Activated CD4-positive, alpha-beta T cell treated with anti-CD3 and anti-CD28 coated beads, Interleukin-2, amount 50 U/mL, for 1 hour (primary cell): ENCODE data around the gene LIMS3.
"Not testable (repeated sequence)": the region's sequence is repeated elsewhere in the genome, so short reads cannot be mapped to it uniquely, and the experiment has no call there.

Experiments
- DNase-seq: peaks from one replicate; pipeline ENCODE4 v3.0.0-alpha.2; 2020

The LIMS3 gene

DNA sequence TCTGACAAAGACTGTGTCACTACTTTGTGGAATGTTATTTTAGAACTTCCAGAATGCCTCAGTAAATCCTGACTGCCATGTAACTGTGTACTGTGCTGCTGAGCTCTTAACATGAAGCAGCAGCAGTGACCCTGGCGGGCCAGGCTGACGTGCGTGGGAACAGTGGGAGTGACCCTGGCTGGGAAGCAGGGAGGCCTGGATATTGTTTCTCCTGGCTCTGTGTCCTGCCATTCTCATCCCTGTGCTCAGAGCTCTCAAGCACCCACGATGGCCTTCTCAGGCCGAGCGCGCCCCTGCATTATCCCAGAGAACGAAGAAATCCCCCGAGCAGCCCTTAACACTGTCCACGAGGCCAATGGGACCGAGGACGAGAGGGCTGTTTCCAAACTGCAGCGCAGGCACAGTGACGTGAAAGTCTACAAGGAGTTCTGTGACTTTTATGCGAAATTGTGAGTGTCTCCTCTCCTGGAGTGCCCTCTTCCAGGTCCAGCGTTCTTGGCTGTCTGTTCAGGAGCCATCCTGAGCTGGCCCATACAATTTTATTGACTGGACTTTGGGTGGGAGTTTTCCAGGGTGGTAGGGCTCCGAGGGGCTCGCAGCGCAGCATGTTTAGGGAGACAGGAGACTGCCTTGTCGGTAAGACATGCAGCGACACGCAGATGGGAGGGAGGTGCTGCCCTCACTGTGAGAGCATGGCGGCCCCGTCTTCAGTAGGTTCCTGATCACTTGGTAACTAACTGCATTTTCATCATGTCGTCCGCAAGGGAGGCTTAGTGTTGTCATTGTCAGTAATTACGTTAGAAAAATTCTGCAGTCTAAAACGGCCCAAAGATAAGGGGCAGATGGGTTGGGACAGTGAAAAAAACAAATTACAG is at the start of gene LIMS3:
Gene LIMS3, plus strand, starts transcription at position 227 of the 875 bp plus-strand sequence. Its CDS starts 41 bp downstream, at position 268.
- not testable (repeated sequence) for DNase-seq

GRCh38 chr2:109871129-109871751 is 27.2 kb upstream of the LIMS3 start:
- not testable (repeated sequence) for DNase-seq

DNA sequence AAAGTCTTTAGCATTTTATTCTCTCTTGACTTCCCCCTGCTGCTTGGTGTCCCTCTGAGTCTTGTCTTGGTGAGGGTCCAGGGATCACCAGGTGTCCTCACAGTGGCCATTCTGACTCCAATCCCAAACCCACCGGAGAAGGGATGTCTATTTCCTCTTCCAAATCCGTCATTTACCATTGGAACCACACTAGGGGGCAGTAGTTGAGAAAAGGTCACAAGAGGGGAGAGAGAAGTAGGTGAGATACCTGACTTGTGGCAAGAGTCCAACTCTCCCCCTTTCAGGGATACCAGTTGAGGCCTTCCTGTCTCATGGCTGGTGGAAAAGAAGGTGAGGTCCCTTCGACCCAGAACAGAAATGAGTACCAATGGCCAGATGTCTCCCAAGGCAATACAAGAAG is 21.9 kb upstream of the LIMS3 start:
- not testable (repeated sequence) for DNase-seq

- DNase-seq = not testable (repeated sequence)
Observed at GRCh38 chr2:109882112-109882511, 16.4 kb upstream of the LIMS3 start.

GRCh38 chr2:109888414-109888813 is 10.1 kb upstream of the LIMS3 start:
- not testable (repeated sequence) for DNase-seq

GRCh38 chr2:109889909-109890308 is 8.6 kb upstream of the LIMS3 start:
- not testable (repeated sequence) for DNase-seq

- DNase-seq = not testable (repeated sequence)
Observed at GRCh38 chr2:109891024-109891423, 7.5 kb upstream of the LIMS3 start.

- DNase-seq = not testable (repeated sequence)
Observed at GRCh38 chr2:109893736-109894135, 4.8 kb upstream of the LIMS3 start.

DNA sequence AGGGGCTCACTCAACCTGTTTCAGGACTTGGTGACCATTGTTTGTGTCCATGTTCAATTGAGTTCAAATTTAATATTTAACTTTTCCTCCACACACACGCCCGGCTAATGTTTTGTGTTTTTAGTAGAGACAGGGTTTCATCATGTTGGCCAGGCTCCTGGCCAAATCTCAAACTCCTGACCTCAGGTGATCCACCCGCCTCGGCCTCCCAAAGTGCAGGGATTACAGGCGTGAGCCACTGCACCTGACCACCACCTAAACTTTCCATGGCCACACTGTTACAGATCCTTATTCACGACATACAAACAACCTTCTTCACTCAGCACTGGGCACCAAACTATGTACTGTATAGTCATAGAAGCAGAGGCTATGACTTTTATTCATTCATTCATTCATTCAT is 4.3 kb upstream of the LIMS3 start:
- DNase-seq = not testable (repeated sequence)

- DNase-seq = not testable (repeated sequence)
Observed at GRCh38 chr2:109895090-109895869, 3.2 kb upstream of the LIMS3 start.

DNA sequence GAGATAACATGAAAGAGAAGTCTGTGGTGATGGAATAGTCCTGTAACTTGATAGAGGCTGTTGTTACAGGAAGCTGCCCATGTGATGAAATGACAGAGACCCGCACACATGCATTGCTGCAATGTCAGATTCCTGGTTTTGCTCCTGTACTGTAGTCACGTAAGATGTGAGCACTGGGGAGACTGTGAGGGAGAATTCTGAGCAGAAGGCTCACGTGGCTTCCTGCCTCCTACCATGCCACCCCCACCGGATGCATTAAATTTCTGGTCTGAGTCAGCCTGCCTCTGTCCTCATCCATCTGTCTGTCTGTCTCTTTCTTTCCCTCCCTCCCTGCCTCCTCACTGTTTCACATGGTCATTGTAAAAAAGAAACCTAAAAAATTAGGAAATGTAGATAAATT is 2.3 kb upstream of the LIMS3 start:
- not testable (repeated sequence) for DNase-seq

GRCh38 chr2:109897769-109898461 is 573 bp upstream of the LIMS3 start:
- not testable (repeated sequence) for DNase-seq

GRCh38 chr2:109905796-109906195 is 7.3 kb downstream of the LIMS3 start:
- not testable (repeated sequence) for DNase-seq

DNA sequence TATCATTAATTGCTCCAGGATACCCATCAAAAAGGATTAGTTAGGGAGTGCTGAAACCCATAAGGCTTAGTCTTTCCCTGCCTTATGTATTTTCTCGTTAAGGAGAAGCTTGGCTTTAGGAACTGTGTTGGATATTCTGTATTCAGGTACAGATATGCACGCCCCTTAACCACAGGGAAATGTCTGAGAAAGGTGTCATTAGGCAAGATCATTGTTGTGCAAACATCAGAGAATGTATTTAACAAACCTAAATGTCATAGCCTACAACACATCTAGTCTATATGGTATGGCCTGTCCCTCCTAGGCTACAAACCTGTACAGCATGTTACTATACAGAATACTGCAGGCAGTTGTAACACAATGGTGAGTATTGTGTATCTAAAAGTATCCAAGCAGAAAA is 10.1 kb downstream of the LIMS3 start:
- DNase-seq = not testable (repeated sequence)

DNA sequence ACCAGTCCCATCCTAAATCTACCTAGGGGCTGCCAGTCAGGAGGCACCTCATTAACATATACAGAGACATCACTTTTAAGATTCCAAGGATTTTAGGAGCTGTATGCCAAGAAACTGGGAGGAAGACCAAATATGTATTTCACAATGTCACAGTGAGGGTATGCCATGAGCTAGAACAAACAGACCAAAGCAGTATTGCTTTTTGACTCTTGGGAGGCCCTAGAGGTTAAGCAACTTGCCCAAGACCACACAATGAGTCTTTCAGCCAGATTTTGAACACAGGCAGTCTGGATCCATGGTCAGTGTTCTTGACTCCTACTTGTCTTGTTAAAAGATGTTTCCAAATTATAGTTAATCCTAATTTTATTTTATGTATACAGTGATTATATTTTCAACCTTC is 12.3 kb downstream of the LIMS3 start:
- DNase-seq = not testable (repeated sequence)

GRCh38 chr2:109913911-109914310 is 15.4 kb downstream of the LIMS3 start:
- not testable (repeated sequence) for DNase-seq

DNA sequence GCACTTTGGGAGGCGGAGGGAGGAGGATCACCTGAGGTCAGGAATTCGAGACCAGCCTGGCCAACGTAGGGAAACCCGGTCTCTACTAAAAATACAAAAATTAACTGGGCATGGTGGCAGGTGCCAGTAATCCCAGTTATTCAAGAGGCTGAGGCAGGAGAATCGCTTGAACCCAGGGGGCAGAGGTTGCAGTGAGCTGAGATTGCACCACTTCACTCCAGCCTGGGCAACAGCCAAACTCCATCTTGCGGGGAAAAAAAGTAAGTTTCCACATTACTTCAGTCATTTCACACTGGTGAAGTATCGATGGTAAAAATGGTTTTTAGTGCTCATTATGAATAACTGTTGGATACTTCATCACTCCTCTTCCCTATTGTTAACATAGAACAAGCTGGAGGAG is 16.1 kb downstream of the LIMS3 start:
- not testable (repeated sequence) for DNase-seq

GRCh38 chr2:109915830-109916229 is 17.3 kb downstream of the LIMS3 start:
- not testable (repeated sequence) for DNase-seq

- DNase-seq = not testable (repeated sequence)
Observed at GRCh38 chr2:109920162-109920561, 21.7 kb downstream of the LIMS3 start.

DNA sequence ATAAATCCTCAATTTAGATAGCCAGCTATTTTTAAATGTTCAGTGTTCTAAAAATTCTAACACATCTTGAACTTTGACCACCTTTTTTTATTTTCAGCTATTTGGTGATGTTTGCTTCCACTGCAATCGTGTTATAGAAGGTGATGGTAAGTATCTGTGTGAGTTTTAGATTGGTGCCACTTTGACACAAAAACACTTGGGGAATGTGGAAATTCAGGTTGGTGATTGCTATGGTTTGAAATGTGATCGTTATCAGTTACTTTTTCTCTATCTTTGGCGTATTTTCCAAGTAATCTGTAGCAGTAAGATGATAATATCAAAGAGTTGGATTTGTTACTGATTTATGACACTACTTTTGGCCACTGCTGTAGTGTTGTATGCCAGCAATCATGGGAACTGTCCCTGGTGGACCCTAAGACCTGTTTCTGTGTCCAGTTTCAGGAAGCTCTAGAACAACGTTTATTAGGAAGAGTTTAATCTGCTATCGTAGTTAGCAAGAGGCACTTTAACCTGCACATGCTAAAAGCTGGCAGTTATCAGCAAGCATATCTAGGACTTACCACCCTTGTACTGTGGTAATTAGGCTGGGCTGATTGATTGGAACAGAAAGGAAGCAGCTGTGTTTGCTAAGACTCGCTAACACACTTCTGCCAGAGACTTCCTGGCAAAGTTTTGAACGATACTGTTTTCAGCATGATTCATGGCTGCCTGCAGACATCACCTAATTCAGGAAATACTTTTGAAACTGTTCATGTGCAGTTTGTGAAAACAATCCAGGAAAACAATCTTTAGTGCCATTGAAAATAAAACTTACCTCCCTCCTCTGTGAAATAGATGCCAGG is 23.3 kb downstream of the LIMS3 start:
- DNase-seq = not testable (repeated sequence)

GRCh38 chr2:109924481-109924880 is 26.0 kb downstream of the LIMS3 start:
- not testable (repeated sequence) for DNase-seq
